Measurements from ENCODE around the gene CXorf38.

The CXorf38 gene, protein sequence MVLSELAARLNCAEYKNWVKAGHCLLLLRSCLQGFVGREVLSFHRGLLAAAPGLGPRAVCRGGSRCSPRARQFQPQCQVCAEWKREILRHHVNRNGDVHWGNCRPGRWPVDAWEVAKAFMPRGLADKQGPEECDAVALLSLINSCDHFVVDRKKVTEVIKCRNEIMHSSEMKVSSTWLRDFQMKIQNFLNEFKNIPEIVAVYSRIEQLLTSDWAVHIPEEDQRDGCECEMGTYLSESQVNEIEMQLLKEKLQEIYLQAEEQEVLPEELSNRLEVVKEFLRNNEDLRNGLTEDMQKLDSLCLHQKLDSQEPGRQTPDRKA

DNA sequence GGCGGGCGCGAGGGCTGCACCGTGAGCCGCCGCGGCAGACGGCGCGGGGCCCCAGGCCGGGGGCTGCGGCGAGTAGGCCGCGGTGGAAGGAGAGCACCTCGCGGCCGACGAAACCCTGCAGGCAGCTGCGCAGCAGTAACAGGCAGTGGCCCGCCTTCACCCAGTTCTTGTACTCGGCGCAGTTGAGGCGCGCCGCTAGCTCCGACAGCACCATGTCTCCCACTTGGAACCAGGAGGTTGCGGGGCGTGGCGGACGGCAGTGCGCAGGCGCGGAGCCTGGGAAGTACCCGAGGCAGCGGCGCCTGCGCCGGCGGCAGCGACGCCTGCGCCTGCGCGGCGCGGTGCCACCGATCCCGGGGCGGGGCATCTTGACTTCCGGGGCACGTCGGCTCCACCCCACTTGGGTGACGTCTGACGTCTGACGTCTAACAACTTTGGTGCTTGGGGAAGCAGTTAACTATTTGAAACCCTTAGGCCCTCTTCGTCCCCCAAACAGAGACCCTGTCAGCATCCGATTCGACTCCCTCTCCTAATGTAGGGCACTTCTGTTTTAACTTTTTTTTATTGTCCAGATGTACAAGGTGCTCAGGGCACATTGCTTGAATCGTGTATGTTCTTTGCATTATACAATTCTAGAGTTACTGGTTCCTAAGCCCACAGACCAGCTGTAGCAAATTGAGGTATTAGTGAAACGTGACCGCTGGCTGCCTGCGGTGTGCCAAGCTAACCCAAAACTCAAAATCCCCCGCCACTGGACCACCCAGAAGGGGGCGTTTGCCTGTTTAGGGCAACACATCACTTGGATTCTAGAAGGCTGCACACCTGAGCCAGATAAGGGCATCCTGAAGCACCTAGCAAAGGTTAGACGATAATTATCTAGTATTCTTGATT, at the start of gene CXorf38:
Gene CXorf38, minus strand, starts transcription at position 255 of the 891 bp plus-strand sequence. Its CDS starts 41 bp downstream, at position 214.
- H3K4me3 ChIP-seq (ENCODE audit: low read depth, low read length) = peak within 1 kb of the TSS; percentile 75
- DNase-seq (ENCODE audit: low read depth, low spot score) = peak; percentile 92
- TF ChIP-seq, protein P1, sequence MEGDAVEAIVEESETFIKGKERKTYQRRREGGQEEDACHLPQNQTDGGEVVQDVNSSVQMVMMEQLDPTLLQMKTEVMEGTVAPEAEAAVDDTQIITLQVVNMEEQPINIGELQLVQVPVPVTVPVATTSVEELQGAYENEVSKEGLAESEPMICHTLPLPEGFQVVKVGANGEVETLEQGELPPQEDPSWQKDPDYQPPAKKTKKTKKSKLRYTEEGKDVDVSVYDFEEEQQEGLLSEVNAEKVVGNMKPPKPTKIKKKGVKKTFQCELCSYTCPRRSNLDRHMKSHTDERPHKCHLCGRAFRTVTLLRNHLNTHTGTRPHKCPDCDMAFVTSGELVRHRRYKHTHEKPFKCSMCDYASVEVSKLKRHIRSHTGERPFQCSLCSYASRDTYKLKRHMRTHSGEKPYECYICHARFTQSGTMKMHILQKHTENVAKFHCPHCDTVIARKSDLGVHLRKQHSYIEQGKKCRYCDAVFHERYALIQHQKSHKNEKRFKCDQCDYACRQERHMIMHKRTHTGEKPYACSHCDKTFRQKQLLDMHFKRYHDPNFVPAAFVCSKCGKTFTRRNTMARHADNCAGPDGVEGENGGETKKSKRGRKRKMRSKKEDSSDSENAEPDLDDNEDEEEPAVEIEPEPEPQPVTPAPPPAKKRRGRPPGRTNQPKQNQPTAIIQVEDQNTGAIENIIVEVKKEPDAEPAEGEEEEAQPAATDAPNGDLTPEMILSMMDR (IDR thresholded peaks at IDR 0.05; ENCODE audit: low read depth, low read length) = no peak
- in situ Hi-C loops (cut with HindIII; ENCODE audit: low sequenced_read_pairs) = no loop called here

DNA sequence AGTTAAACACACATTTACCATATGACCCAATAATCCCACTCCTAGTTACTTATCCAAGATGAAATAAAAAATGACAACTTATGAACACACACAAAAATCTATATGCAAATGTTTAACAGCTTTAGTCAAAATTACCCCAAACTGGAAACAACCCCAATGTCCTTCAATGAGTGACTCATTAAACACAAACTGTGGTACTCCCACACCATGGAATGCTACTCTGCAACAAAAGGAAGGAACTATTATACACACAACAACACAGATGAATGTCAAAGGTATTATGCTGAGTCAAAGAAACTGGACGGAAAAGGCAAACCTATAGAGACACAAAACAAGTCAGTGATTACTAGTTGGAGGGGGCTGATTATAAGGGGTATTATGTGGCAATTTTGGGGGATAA, 47.4 kb upstream of the CXorf38 start:
- in situ Hi-C loops (cut with HindIII; ENCODE audit: low sequenced_read_pairs) = no loop called here
- DNase-seq (ENCODE audit: low read depth, low spot score) = no peak
- TF ChIP-seq, protein P1 (IDR thresholded peaks at IDR 0.05; ENCODE audit: low read depth, low read length) = no peak
- no peak overlapping the region for H3K4me3 ChIP-seq (ENCODE audit: low read depth, low read length)

DNA sequence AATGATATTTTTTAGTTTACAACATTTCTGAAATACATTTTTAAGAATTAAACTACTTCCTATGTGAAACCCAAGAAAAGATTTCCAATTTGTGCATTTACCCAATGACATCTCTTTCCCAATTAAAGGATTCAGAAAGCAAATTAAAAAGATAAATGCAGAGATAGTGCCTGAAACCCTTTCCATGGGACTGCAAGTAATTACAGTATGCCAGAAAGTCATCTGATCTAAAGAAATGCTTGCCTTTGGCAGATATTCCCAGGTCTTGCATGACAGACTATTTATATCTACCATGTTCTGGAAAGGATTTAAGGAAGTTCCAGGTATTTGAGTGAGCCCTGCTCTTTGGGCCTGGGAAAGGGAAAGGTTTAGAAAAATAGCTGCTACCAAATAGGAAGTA, 41.6 kb upstream of the CXorf38 start:
- no peak overlapping the region for H3K4me3 ChIP-seq (ENCODE audit: low read depth, low read length)
- no peak for DNase-seq (ENCODE audit: low read depth, low spot score)
- in situ Hi-C loops (cut with HindIII; ENCODE audit: low sequenced_read_pairs) = no loop called here
- TF ChIP-seq, protein P1 (IDR thresholded peaks at IDR 0.05; ENCODE audit: low read depth, low read length) = no peak

DNA sequence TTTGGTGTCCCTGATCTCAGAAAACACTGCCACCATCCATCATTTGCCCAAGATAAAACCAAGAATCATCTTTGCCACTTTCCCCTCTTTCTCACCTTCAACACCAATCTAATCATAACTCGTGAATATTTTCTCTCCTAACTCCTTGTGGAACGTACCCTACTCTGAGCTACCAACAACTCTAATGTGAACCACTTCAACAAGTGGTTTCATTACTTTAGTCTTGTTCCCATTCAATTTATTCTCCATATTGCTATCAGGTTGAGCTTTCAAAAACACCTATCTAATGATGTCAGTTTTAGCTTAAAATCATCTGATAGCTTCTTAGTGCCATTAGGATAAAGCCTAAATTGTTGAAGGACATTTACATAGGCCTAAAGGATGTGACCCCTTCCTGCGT, 39.8 kb upstream of the CXorf38 start:
- TF ChIP-seq, protein P1 (IDR thresholded peaks at IDR 0.05; ENCODE audit: low read depth, low read length) = no peak
- no peak overlapping the region for H3K4me3 ChIP-seq (ENCODE audit: low read depth, low read length)
- no peak for DNase-seq (ENCODE audit: low read depth, low spot score)
- in situ Hi-C loops (cut with HindIII; ENCODE audit: low sequenced_read_pairs) = no loop called here

DNA sequence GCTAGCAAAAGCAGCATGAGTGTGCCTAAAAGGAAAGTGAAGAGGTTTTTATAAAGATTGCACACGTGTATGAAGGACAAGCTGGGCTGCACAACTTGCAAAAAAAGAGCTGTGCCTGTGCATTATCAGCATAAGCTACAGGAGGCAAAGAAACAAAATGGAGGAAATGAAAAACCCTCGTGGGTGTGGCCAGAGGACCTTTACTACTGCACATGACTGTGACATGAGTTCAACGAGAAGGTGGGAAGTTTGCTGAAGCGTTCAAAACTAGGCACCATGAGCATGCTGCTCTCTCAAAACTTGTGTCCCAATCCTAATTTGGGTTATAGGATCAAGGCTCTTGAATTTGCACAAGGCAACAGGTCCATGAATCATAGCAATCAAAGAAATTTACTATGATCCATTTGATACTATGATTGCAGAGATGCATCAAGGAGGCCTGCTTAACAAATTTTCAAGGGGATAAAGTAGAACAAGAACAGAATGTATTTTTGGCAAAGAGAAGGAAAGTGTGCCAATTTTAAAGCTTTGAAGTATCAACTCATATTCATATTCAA, 38.1 kb upstream of the CXorf38 start:
- DNase-seq (ENCODE audit: low read depth, low spot score) = no peak
- in situ Hi-C loops (cut with HindIII; ENCODE audit: low sequenced_read_pairs) = no loop called here
- no peak overlapping the region for H3K4me3 ChIP-seq (ENCODE audit: low read depth, low read length)
- TF ChIP-seq, protein P1 (IDR thresholded peaks at IDR 0.05; ENCODE audit: low read depth, low read length) = no peak

DNA sequence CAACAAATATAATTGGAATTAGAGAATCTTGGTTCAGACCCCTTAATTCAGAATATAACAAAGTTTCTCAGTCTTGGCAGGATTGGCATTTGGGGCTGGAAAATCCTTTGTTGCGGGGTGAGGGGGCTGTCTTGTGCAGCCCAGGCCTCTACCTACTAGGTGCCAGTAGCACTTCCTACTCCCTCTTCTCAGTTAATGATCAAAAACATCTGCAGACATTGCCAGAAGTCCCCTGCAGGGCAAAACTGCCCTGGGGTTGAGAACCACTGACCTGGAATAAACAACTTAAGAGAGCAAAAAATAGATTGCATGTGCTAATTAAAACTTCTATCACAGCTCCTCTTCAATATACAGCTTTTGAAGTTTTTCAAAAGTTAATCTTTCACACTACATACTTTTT, 36.7 kb upstream of the CXorf38 start:
- no peak for DNase-seq (ENCODE audit: low read depth, low spot score)

More for the DNA sequence above, 36.7 kb upstream of the CXorf38 start:
- TF ChIP-seq, protein P1 (IDR thresholded peaks at IDR 0.05; ENCODE audit: low read depth, low read length) = no peak
- no peak overlapping the region for H3K4me3 ChIP-seq (ENCODE audit: low read depth, low read length)
- in situ Hi-C loops (cut with HindIII; ENCODE audit: low sequenced_read_pairs) = no loop called here

All from astrocyte of the spinal cord (primary cell).